ENCODE results near the gene MRC2. TPM values are rescaled to one million over a fixed set of nuclear protein-coding genes. Genes with fewer than 3 reads are reported as not detected.

MRC2 gene
- total and polyA plus RNA-seq, 4 experiments from 2014 or later, result 0.71 to 8.7 (median 6.7) TPM; not detected in 1

DNA sequence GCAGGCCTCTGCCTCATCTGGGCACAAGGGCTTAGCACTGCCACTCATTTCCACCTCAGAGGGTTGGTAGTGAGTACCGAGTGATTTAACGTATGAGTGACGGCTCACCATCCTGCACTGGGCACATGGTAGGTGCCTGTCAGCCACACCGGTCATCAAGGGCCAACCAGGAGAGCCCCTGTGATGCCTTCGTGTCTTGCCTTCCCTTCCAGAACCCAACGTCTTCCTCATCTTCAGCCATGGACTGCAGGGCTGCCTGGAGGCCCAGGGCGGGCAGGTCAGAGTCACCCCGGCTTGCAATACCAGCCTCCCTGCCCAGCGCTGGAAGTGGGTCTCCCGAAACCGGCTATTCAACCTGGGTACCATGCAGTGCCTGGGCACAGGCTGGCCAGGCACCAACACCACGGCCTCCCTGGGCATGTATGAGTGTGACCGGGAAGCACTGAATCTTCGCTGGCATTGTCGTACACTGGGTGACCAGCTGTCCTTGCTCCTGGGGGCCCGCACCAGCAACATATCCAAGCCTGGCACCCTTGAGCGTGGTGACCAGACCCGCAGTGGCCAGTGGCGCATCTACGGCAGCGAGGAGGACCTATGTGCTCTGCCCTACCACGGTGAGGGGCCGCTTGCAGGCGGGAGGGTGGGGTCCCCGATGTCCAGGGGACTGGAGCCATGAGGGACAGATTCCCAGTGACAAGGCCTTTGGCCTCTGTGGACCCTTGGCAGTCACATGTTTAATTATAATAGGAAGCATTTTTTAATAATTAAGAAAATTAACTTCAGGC is 37.1 kb downstream of the MRC2 start:
- ChIA-PET CTCF (ENCODE audit: partially characterized antibody) (no interaction called here), POLR2A (ENCODE audit: partially characterized antibody) (no interaction called here)
- peaks cover 7 to 19% (median 14%) of the 10 kb centered on the region in 8 donors for H3K9me3 Mint-ChIP-seq
- Histone ChIP-seq H3K27me3 (ENCODE audit: insufficient read depth, low read length) (no peaks in the 10 kb centered on the region), H3K36me3 (ENCODE audit: insufficient read depth, low read length) (no peaks in the 10 kb centered on the region), H3K9me3 (ENCODE audit: control insufficient read depth in 1 of 2, low read length in 2 of 2) (no peaks in the 10 kb centered on the region), H3K4me3 (ENCODE audit: low read length in 2 of 2) (no peak overlapping the region), H3K27ac (ENCODE audit: low read depth, low read length) (no peak overlapping the region), H3K4me1 (ENCODE audit: insufficient read depth, low read length) (no peaks in the 10 kb centered on the region)
- H3K36me3 Mint-ChIP-seq, result peaks cover 6 to 7% of the 10 kb centered on the region in 2 donors
- no peaks in the 10 kb centered on the region for H3K4me1 Mint-ChIP-seq
- no peak overlapping the region for H3K4me3 Mint-ChIP-seq
- peaks cover 0 to 4% of the 10 kb centered on the region in 2 donors for H3K27me3 Mint-ChIP-seq
- intact Hi-C loops (cut with micrococcal nuclease), result no loop called here
- no peak for DNase-seq
- H3K27ac Mint-ChIP-seq, result no peak overlapping the region

DNA sequence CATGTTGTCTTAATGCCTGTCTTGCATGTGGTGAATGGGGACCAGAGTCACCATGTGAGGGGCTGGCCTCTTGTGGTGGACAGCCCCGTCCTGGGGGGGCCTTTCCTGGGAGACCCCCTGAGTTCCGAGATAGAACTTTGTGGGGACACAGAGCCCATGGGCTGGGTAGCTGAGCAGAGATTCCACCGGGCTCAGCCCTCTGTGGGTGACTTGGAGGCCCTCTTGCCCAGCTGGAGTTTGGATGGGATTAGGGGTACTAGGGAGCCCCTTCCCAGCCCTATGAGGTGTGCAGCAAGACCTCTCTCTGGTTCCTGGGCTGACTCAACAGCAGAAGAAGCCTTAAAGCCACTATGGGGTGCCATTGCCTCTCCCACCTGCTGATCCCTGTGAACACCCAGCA is 38.1 kb downstream of the MRC2 start:
- DNase-seq, result no peak
- ChIA-PET POLR2A (ENCODE audit: partially characterized antibody) (no interaction called here), CTCF (ENCODE audit: partially characterized antibody) (no interaction called here)
- Mint-ChIP-seq H3K36me3 (peaks cover 4 to 6% of the 10 kb centered on the region in 2 donors), H3K27ac (no peak overlapping the region), H3K9me3 (peaks cover 5 to 10% (median 9%) of the 10 kb centered on the region in 8 donors), H3K4me3 (no peak overlapping the region), H3K27me3 (peaks cover 0 to 2% of the 10 kb centered on the region in 2 donors), H3K4me1 (no peaks in the 10 kb centered on the region)
- Histone ChIP-seq H3K36me3 (ENCODE audit: insufficient read depth, low read length) (no peaks in the 10 kb centered on the region), H3K27ac (ENCODE audit: low read depth, low read length) (no peak overlapping the region), H3K4me3 (ENCODE audit: low read length in 2 of 2) (no peak overlapping the region), H3K27me3 (ENCODE audit: insufficient read depth, low read length) (no peaks in the 10 kb centered on the region), H3K9me3 (ENCODE audit: control insufficient read depth in 1 of 2, low read length in 2 of 2) (no peaks in the 10 kb centered on the region), H3K4me1 (ENCODE audit: insufficient read depth, low read length) (no peaks in the 10 kb centered on the region)
- intact Hi-C loops (cut with micrococcal nuclease), result no loop called here

DNA sequence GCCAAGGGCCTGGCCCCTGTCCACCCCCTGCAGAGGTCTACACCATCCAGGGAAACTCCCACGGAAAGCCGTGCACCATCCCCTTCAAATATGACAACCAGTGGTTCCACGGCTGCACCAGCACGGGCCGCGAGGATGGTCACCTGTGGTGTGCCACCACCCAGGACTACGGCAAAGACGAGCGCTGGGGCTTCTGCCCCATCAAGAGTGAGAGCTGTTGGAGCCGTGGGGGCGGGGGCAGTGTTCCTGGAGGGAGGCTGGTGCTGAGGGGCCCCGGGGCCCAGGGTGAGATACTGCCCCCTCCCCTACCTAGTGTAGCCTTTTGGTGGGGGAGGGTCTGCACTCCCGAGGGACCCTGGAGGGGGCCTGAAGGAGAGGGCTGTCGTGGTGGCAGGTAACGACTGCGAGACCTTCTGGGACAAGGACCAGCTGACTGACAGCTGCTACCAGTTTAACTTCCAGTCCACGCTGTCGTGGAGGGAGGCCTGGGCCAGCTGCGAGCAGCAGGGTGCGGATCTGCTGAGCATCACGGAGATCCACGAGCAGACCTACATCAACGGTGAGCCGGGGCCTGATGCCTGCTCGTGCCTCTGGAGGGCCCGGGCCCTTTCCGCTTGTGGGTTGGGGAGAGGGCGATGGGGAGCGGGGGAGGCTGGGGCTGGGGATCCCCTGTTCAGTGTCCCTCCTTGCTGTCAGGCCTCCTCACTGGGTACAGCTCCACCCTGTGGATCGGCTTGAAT is 38.8 kb downstream of the MRC2 start:
- no peaks in the 10 kb centered on the region for H3K4me1 ChIP-seq (ENCODE audit: insufficient read depth, low read length)
- no peaks in the 10 kb centered on the region for H3K36me3 ChIP-seq (ENCODE audit: insufficient read depth, low read length)
- DNase-seq, result no peak
- intact Hi-C loops (cut with micrococcal nuclease), result no loop called here
- ChIA-PET CTCF (ENCODE audit: partially characterized antibody) (no interaction called here), POLR2A (ENCODE audit: partially characterized antibody) (no interaction called here)
- H3K4me3 Mint-ChIP-seq, result no peak overlapping the region
- H3K36me3 Mint-ChIP-seq, result peaks cover 0 to 2% of the 10 kb centered on the region in 2 donors
- no peak overlapping the region for H3K4me3 ChIP-seq (ENCODE audit: low read length in 2 of 2)
- H3K9me3 Mint-ChIP-seq, result peaks cover 2 to 4% (median 3%) of the 10 kb centered on the region in 8 donors
- no peak overlapping the region for H3K27ac Mint-ChIP-seq
- H3K9me3 ChIP-seq (ENCODE audit: control insufficient read depth in 1 of 2, low read length in 2 of 2), result no peaks in the 10 kb centered on the region
- no peaks in the 10 kb centered on the region for H3K4me1 Mint-ChIP-seq
- peaks cover 0 to 2% of the 10 kb centered on the region in 2 donors for H3K27me3 Mint-ChIP-seq
- H3K27me3 ChIP-seq (ENCODE audit: insufficient read depth, low read length), result no peaks in the 10 kb centered on the region
- H3K27ac ChIP-seq (ENCODE audit: low read depth, low read length), result no peak overlapping the region

DNA sequence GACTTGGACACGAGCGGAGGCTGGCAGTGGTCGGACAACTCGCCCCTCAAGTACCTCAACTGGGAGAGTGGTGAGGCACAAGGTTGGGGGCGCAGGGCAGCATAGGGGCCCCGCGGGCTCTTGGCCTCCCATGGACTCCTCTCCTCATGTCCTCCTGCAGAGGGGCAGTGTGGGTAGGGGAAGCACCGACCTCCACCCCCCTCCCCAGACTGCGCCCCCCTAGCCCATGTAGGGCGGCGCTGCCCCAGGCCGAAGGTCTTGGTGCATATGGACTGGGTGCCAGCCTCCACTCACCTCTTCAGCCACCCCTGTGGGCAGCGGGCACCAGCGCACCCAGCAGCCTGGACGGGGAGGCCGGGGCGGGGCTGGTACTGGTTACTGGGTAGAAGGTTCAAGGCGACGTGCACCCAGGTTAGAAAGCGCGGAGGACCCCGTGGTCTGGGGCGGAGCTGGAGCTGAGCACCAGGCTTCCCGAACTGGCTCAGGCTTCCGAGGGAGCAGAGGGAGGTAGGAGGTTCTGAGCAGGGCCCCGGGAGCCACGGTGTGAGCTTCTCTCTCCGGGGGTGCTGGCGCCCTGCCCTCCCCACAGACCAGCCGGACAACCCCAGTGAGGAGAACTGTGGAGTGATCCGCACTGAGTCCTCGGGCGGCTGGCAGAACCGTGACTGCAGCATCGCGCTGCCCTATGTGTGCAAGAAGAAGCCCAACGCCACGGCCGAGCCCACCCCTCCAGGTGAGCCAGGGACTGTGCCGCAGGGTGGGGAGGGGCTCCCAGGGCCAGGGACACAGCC is 39.5 kb downstream of the MRC2 start:
- H3K27me3 Mint-ChIP-seq, result no peaks in the 10 kb centered on the region
- Histone ChIP-seq H3K4me3 (ENCODE audit: low read length in 2 of 2) (no peak overlapping the region), H3K4me1 (ENCODE audit: insufficient read depth, low read length) (no peaks in the 10 kb centered on the region), H3K27me3 (ENCODE audit: insufficient read depth, low read length) (no peaks in the 10 kb centered on the region), H3K9me3 (ENCODE audit: control insufficient read depth in 1 of 2, low read length in 2 of 2) (no peaks in the 10 kb centered on the region), H3K27ac (ENCODE audit: low read depth, low read length) (no peak overlapping the region), H3K36me3 (ENCODE audit: insufficient read depth, low read length) (no peaks in the 10 kb centered on the region)
- H3K9me3 Mint-ChIP-seq, result no peaks in the 10 kb centered on the region
- H3K36me3 Mint-ChIP-seq, result peaks cover 0 to under 1% of the 10 kb centered on the region in 2 donors
- H3K4me1 Mint-ChIP-seq, result peaks cover 0 to under 1% (median 0%) of the 10 kb centered on the region in 4 donors
- DNase-seq, result no peak
- H3K4me3 Mint-ChIP-seq, result no peak overlapping the region
- POLR2A ChIA-PET (ENCODE audit: partially characterized antibody), result no interaction called here
- no peak overlapping the region for H3K27ac Mint-ChIP-seq
- CTCF ChIA-PET (ENCODE audit: partially characterized antibody), result no interaction called here
- intact Hi-C loops (cut with micrococcal nuclease), result no loop called here

DNA sequence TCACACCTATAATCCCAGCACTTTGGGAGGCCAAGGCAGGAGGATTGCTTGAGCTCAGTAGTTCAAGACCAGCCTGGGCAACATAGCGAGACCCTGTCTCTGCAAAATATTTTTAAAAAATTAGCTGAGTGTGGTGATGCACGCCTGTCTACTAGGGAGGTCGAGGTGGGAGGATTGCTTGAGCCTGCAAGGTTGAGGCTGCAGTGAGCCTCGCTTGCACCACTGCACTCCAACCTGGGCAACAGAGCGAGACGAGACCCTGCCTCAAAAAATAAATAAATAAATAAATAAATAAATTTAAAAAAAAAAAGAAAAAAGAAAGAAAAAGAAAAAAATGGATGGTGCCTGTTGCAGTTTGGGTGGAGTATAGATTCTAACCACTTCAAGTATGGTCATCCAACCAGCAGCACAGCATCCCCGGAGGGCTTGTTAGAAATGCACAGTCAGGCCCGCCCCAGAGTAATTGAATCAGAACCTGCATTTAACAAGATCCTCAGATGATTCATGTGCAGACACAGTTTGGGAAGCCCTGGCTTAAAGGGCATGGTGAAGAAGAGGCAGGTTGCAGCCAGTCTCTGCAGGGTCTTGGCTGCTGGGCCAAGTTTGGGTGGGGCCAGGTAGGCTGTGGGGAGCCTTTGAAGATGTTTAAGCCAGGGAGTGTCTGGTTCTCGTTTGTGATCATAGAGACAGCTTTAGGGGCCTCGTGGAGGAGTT is 40.8 kb downstream of the MRC2 start:
- Mint-ChIP-seq H3K4me1 (peaks cover 0 to 4% (median 3%) of the 10 kb centered on the region in 4 donors), H3K9me3 (no peaks in the 10 kb centered on the region), H3K27me3 (no peaks in the 10 kb centered on the region), H3K27ac (no peak overlapping the region), H3K36me3 (peaks cover 0 to 3% of the 10 kb centered on the region in 2 donors), H3K4me3 (no peak overlapping the region)
- no peaks in the 10 kb centered on the region for H3K36me3 ChIP-seq (ENCODE audit: insufficient read depth, low read length)
- DNase-seq, result no peak
- CTCF ChIA-PET (ENCODE audit: partially characterized antibody), result no interaction called here
- H3K4me3 ChIP-seq (ENCODE audit: low read length in 2 of 2), result no peak overlapping the region
- intact Hi-C loops (cut with micrococcal nuclease), result no loop called here
- POLR2A ChIA-PET (ENCODE audit: partially characterized antibody), result no interaction called here
- H3K27me3 ChIP-seq (ENCODE audit: insufficient read depth, low read length), result no peaks in the 10 kb centered on the region
- no peaks in the 10 kb centered on the region for H3K4me1 ChIP-seq (ENCODE audit: insufficient read depth, low read length)
- no peak overlapping the region for H3K27ac ChIP-seq (ENCODE audit: low read depth, low read length)
- no peaks in the 10 kb centered on the region for H3K9me3 ChIP-seq (ENCODE audit: control insufficient read depth in 1 of 2, low read length in 2 of 2)

DNA sequence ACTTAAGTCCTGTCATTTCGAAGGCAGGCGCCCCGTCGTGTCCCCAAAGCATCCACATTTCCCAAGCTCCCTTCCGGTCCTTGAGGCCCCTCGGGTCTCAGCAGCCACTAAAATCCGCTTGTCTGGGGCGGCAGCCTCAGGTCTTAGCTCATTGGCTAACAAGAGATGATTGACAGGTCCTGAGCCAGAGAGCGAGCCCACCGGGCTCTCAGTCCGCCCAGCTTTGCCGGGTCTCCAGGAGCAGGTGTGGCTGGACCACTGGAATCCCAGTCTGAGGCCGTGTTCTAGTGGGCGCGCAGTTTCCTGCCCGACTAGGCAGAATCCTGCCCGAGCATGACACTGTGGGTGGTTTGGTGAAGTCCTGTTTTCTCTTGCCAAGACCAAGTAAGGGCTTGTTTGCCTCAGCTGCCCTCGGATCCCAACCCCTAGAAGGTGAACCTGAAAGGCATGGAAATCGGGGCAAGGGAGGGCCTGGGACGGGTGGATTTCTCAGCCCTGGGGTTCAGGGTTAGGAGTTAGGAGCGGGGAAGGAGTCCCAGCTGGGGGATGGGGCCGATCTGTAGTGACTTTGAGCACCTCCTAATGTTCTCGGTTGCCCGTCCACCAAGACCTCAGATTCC is 42.8 kb downstream of the MRC2 start:
- no peaks in the 10 kb centered on the region for H3K27me3 Mint-ChIP-seq

More for the DNA sequence above, 42.8 kb downstream of the MRC2 start:
- H3K4me1 ChIP-seq (ENCODE audit: insufficient read depth, low read length), result no peaks in the 10 kb centered on the region
- POLR2A ChIA-PET (ENCODE audit: partially characterized antibody), result interaction anchor here (1.6 kb wide), 1 partner anchor 9 kb away, joined by 3 read pairs; no protein-coding TSS in a partner anchor
- Mint-ChIP-seq H3K36me3 (peaks cover 0 to 3% of the 10 kb centered on the region in 2 donors), H3K9me3 (no peaks in the 10 kb centered on the region), H3K4me1 (peaks cover 0 to 4% (median 3%) of the 10 kb centered on the region in 4 donors), H3K4me3 (no peak overlapping the region), H3K27ac (no peak overlapping the region)
- H3K27me3 ChIP-seq (ENCODE audit: insufficient read depth, low read length), result no peaks in the 10 kb centered on the region
- no peak for DNase-seq
- H3K4me3 ChIP-seq (ENCODE audit: low read length in 2 of 2), result no peak overlapping the region
- H3K9me3 ChIP-seq (ENCODE audit: control insufficient read depth in 1 of 2, low read length in 2 of 2), result no peaks in the 10 kb centered on the region
- no peak overlapping the region for H3K27ac ChIP-seq (ENCODE audit: low read depth, low read length)
- intact Hi-C loops (cut with micrococcal nuclease), result no loop called here
- no peaks in the 10 kb centered on the region for H3K36me3 ChIP-seq (ENCODE audit: insufficient read depth, low read length)
- CTCF ChIA-PET (ENCODE audit: partially characterized antibody), result interaction anchor here (1.0 kb wide), 1 partner anchor 721 kb away, joined by 3 read pairs; no protein-coding TSS in a partner anchor
